Osteoblast (primary cell): ENCODE results near the gene NR2F1-AS1. TPM values are rescaled to one million over a fixed set of nuclear protein-coding genes. Genes with fewer than 3 reads are reported as not detected.
"Not testable (repeated sequence)": the region's sequence is repeated elsewhere in the genome, so short reads cannot be mapped to it uniquely, and the experiment has no call there.

Source experiments
- DNase-seq: peaks from one replicate; pipeline ENCODE4 v3.0.0; 2011; ENCODE audit warnings: low spot score, mixed read lengths; ENCODE audit not compliant: insufficient read length; ENCODE audit errors: missing footprints
- H2AFZ ChIP-seq: 2 replicates; pipeline ENCODE4 v1.6.0; 2011; ENCODE audit warnings: mild to moderate bottlenecking, low read length
- H3K27ac ChIP-seq: 2 replicates; pipeline ENCODE4 v1.5.1; 2011; ENCODE audit warnings: mild to moderate bottlenecking, low read depth, low read length, moderate library complexity
- H3K27me3 ChIP-seq: 2 replicates; pipeline ENCODE4 v1.6.0; 2012; ENCODE audit warnings: mild to moderate bottlenecking, control low read depth, inconsistent platforms, low read length, moderate library complexity; ENCODE audit not compliant: insufficient read depth
- H3K36me3 ChIP-seq: 2 replicates; pipeline ENCODE4 v1.5.1; 2011; ENCODE audit warnings: mild to moderate bottlenecking, low read length, control low read depth, moderate library complexity; ENCODE audit not compliant: insufficient read depth
- H3K4me1 ChIP-seq: 2 replicates; pipeline ENCODE4 v1.5.1; 2011; ENCODE audit warnings: mild to moderate bottlenecking, low read length, control low read depth, moderate library complexity; ENCODE audit not compliant: insufficient read depth
- H3K4me2 ChIP-seq: 2 replicates; pipeline ENCODE4 v1.6.0; 2011; ENCODE audit warnings: mild to moderate bottlenecking, low read length; ENCODE audit not compliant: insufficient read depth
- H3K4me3 ChIP-seq: fragments of 200-600 bp; sonication (generic); 3 replicates; pipeline ENCODE4 v1.5.1; 2012; ENCODE audit warnings: mild to moderate bottlenecking, low read length, inconsistent platforms; ENCODE audit not compliant: insufficient read depth
- H3K79me2 ChIP-seq: 2 replicates; pipeline ENCODE4 v1.6.0; 2012; ENCODE audit warnings: mild to moderate bottlenecking, low read length, control low read depth, inconsistent platforms; ENCODE audit not compliant: insufficient read depth
- H3K9me3 ChIP-seq: 2 replicates; pipeline ENCODE4 v1.5.1; 2011; ENCODE audit warnings: low read depth, low read length, control low read depth
- H4K20me1 ChIP-seq: 2 replicates; pipeline ENCODE4 v1.6.0; 2012; ENCODE audit warnings: mild to moderate bottlenecking, low read length, control low read depth; ENCODE audit not compliant: insufficient read depth
- total RNA-seq: library from RNA; depleted of rRNA; stranded (reverse); fragments of >200 nt; gene quantifications from 2 replicates; pipeline ENCODE4 v1.2.3, GENCODE V29; 2012
- TF ChIP-seq, protein P1 (sequence below): IDR thresholded peaks from 2 replicates; pipeline ENCODE4 v1.5.1; 2011; ENCODE audit warnings: mild to moderate bottlenecking, low read depth, low read length, moderate library complexity; ENCODE audit errors: extremely low read depth

Gene NR2F1-AS1
- total RNA-seq, 1 donor, result 15.9 TPM

- no peak overlapping the region for H3K4me2 ChIP-seq
- H3K36me3 ChIP-seq, result peaks cover 19% of the 10 kb centered on the region
- no peak for DNase-seq
- H4K20me1 ChIP-seq, result no peaks in the 10 kb centered on the region
- no peaks in the 10 kb centered on the region for H3K4me1 ChIP-seq
- no peak overlapping the region for H2AFZ ChIP-seq
- H3K27me3 ChIP-seq, result no peaks in the 10 kb centered on the region
- no peaks in the 10 kb centered on the region for H3K9me3 ChIP-seq
- H3K79me2 ChIP-seq, result peaks cover 6% of the 10 kb centered on the region
- no peak overlapping the region for H3K4me3 ChIP-seq
- TF ChIP-seq, protein P1, sequence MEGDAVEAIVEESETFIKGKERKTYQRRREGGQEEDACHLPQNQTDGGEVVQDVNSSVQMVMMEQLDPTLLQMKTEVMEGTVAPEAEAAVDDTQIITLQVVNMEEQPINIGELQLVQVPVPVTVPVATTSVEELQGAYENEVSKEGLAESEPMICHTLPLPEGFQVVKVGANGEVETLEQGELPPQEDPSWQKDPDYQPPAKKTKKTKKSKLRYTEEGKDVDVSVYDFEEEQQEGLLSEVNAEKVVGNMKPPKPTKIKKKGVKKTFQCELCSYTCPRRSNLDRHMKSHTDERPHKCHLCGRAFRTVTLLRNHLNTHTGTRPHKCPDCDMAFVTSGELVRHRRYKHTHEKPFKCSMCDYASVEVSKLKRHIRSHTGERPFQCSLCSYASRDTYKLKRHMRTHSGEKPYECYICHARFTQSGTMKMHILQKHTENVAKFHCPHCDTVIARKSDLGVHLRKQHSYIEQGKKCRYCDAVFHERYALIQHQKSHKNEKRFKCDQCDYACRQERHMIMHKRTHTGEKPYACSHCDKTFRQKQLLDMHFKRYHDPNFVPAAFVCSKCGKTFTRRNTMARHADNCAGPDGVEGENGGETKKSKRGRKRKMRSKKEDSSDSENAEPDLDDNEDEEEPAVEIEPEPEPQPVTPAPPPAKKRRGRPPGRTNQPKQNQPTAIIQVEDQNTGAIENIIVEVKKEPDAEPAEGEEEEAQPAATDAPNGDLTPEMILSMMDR, result no peak
- H3K27ac ChIP-seq, result no peak overlapping the region
Observed at GRCh38 chr5:93557021-93557604, 23.9 kb downstream of the NR2F1-AS1 start.

- peaks cover 19% of the 10 kb centered on the region for H3K36me3 ChIP-seq
- H3K79me2 ChIP-seq, H3K27ac ChIP-seq, H3K4me3 ChIP-seq, H3K27me3 ChIP-seq, H3K4me1 ChIP-seq, H2AFZ ChIP-seq, H4K20me1 ChIP-seq, H3K9me3 ChIP-seq, DNase-seq, H3K4me2 ChIP-seq: not testable (repeated sequence)
Observed at GRCh38 chr5:93549594-93549993, 31.4 kb downstream of the NR2F1-AS1 start.

GRCh38 chr5:93545872-93546271, 35.1 kb downstream of the NR2F1-AS1 start:
- Histone ChIP-seq H3K9me3 (no peaks in the 10 kb centered on the region), H3K4me3 (no peak overlapping the region), H4K20me1 (no peaks in the 10 kb centered on the region), H3K4me2 (no peak overlapping the region), H3K27me3 (no peaks in the 10 kb centered on the region), H3K79me2 (no peaks in the 10 kb centered on the region), H3K36me3 (peaks cover 18% of the 10 kb centered on the region), H3K4me1 (no peaks in the 10 kb centered on the region), H3K27ac (no peak overlapping the region), H2AFZ (no peak overlapping the region)
- no peak for DNase-seq
- TF ChIP-seq, protein P1, result no peak

DNA sequence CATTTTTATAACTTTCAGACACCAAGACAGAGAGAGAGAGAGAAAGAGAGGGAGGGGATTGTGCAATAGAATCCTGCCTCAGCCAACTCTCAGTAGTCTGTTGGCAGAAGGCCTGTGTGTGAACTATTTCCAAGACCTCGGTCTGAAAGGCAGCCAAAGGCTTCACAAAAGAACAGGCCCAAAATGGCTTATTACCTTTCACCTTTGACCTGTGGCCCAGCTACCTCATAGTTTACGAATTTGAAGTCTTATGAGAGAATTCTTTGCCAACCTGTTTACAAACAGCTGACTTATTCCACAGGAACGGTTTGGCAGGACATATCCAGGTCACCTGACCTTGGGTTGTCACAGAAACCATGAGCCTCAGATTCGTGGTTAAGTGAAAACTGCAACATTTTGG, 48.6 kb downstream of the NR2F1-AS1 start:
- Histone ChIP-seq H3K9me3 (no peaks in the 10 kb centered on the region), H3K27ac (peak overlapping the region; percentile 34), H3K4me2 (peak overlapping the region; percentile 47), H2AFZ (peak overlapping the region; percentile 11), H3K36me3 (no peaks in the 10 kb centered on the region), H4K20me1 (no peaks in the 10 kb centered on the region), H3K27me3 (no peaks in the 10 kb centered on the region), H3K4me3 (no peak overlapping the region), H3K79me2 (no peaks in the 10 kb centered on the region), H3K4me1 (peaks cover 18% of the 10 kb centered on the region)
- no peak for DNase-seq
- TF ChIP-seq, protein P1, result no peak

GRCh38 chr5:93521815-93522214, 59.2 kb downstream of the NR2F1-AS1 start:
- not testable (repeated sequence) for H3K36me3 ChIP-seq, H4K20me1 ChIP-seq, H3K27me3 ChIP-seq, H3K4me3 ChIP-seq, H3K9me3 ChIP-seq, DNase-seq, H3K27ac ChIP-seq, H3K4me2 ChIP-seq, H2AFZ ChIP-seq
- H3K79me2 ChIP-seq, result peaks cover 10% of the 10 kb centered on the region
- H3K4me1 ChIP-seq, result peaks cover 15% of the 10 kb centered on the region
